PFSK-1 (cell line): ENCODE results near the gene OR5M8.

Experiments used
- FOXP2 ChIP-seq: optimal IDR thresholded peaks from 2 replicates; pipeline ENCODE3; 2011; ENCODE audit warnings: borderline replicate concordance, control low read depth, inconsistent platforms; ENCODE audit not compliant: insufficient read depth; ENCODE audit errors: extremely low read length, extremely low read depth
- POLR2AphosphoS5 ChIP-seq: IDR thresholded peaks from 2 replicates; pipeline ENCODE4 v1.6.1; 2012; ENCODE audit warnings: low read depth, mild to moderate bottlenecking, control low read depth, low read length, moderate library complexity
- SIN3A ChIP-seq: IDR thresholded peaks from 2 replicates; pipeline ENCODE4 v1.6.1; 2012; ENCODE audit warnings: mild to moderate bottlenecking, low read length, moderate library complexity, borderline replicate concordance; ENCODE audit not compliant: insufficient read depth
- TAF1 ChIP-seq: IDR thresholded peaks from 2 replicates; pipeline ENCODE4 v1.6.1; 2012; ENCODE audit warnings: low read length, control low read depth, borderline replicate concordance; ENCODE audit not compliant: insufficient read depth
- TF ChIP-seq, protein P1 (sequence below), 2 experiments: IDR thresholded peaks; 2 replicates each; pipeline versions ENCODE4 v1.6.1 to v1.8.0; 2011 to 2012; ENCODE audit warnings: low read depth in 2 of 2, low read length in 2 of 2, control low read depth in 1 of 2, inconsistent platforms in 1 of 2, mild to moderate bottlenecking in 1 of 2, moderate library complexity in 1 of 2; ENCODE audit not compliant: insufficient read depth in 1 of 2

Gene OR5M8

DNA sequence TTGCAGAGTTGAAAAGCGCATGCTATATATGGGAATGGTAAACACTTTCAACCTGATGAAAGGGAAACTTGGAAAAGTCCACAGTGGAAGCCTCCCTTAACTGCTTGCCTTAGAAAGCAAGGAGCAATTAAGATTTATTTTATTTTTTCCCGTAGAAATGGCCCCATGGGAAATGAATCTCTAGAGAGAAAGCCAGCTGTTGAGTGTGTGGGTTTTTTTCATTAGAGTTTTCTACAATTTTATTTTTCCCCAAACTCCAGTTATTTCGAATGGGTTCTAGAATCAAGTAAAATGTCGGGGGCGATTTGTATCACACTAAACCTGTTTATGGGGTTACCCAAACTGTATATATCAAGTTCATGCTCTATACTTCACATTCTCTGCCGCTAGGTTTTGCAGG is 17.9 kb downstream of the OR5M8 start, which contains the start of gene OR5M3:
Gene OR5M3, minus strand, starts transcription at position 101 of the 400 bp plus-strand sequence. CDS start 2,855 bp downstream, outside the sequence.
- TF ChIP-seq TAF1: no peak
- TF ChIP-seq, protein P1, sequence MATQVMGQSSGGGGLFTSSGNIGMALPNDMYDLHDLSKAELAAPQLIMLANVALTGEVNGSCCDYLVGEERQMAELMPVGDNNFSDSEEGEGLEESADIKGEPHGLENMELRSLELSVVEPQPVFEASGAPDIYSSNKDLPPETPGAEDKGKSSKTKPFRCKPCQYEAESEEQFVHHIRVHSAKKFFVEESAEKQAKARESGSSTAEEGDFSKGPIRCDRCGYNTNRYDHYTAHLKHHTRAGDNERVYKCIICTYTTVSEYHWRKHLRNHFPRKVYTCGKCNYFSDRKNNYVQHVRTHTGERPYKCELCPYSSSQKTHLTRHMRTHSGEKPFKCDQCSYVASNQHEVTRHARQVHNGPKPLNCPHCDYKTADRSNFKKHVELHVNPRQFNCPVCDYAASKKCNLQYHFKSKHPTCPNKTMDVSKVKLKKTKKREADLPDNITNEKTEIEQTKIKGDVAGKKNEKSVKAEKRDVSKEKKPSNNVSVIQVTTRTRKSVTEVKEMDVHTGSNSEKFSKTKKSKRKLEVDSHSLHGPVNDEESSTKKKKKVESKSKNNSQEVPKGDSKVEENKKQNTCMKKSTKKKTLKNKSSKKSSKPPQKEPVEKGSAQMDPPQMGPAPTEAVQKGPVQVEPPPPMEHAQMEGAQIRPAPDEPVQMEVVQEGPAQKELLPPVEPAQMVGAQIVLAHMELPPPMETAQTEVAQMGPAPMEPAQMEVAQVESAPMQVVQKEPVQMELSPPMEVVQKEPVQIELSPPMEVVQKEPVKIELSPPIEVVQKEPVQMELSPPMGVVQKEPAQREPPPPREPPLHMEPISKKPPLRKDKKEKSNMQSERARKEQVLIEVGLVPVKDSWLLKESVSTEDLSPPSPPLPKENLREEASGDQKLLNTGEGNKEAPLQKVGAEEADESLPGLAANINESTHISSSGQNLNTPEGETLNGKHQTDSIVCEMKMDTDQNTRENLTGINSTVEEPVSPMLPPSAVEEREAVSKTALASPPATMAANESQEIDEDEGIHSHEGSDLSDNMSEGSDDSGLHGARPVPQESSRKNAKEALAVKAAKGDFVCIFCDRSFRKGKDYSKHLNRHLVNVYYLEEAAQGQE (IDR thresholded peaks at IDR 0.05; ENCODE audit: insufficient read depth in 1 of 2, low read depth in 2 of 2, low read length in 2 of 2): no peak
- no peak for TF ChIP-seq POLR2AphosphoS5
- TF ChIP-seq SIN3A: no peak
- TF ChIP-seq FOXP2: no peak

DNA sequence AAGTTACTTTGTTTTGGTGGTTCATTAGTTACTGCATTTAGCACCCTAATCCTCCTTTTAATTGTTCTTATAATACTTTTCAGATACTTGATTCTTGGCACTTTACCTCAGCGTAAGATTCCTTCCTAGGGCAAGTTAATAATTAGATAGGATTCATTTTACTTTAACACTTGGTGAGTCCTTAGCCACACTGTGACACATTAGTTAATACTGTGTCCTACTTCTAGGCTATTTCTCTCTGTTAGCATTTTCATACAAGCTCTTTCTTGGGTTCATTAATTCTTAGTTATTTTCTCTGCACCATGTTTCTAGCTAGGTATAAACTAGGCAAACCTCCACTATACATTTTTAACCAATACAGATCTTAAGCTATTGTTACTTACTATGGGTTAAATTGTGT is 34.1 kb downstream of the OR5M8 start:
- TF ChIP-seq POLR2AphosphoS5: no peak
- no peak for TF ChIP-seq TAF1
- no peak for TF ChIP-seq FOXP2
- TF ChIP-seq SIN3A: no peak
- TF ChIP-seq, protein P1 (IDR thresholded peaks at IDR 0.05; ENCODE audit: insufficient read depth in 1 of 2, low read depth in 2 of 2, low read length in 2 of 2): no peak

DNA sequence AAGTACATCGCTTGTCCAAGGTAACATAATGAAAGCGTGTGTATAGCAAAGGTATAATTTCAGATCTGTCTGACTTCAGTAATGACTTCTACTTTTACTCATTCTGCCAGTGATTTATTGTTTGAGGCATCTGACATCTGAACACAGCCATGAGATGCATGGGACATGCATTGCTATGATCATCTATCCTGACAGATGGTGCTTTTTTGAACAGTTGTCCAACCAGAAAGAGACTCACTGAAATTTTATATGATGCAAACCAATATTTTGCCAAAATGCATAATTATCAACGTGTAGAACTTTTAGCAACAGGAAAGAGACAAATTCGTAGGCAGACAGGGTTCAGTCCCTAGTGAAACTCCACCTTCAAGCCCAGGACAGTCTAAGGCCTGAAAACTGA is 37.6 kb downstream of the OR5M8 start:
- no peak for TF ChIP-seq FOXP2
- no peak for TF ChIP-seq POLR2AphosphoS5
- TF ChIP-seq TAF1: no peak
- TF ChIP-seq SIN3A: no peak
- TF ChIP-seq, protein P1 (IDR thresholded peaks at IDR 0.05; ENCODE audit: insufficient read depth in 1 of 2, low read depth in 2 of 2, low read length in 2 of 2): no peak
